Neural cell (in vitro differentiated cells): ENCODE measurements around the gene ZNF407. TPM values are rescaled to one million over a fixed set of nuclear protein-coding genes. Genes with fewer than 3 reads are reported as not detected.

Experiments used
- H2AFZ ChIP-seq: fragments of 200-600, 300-800 bp; sonication (generic), shearing (Covaris generic); 2 replicates; pipeline ENCODE4 v1.6.0; 2014; ENCODE audit warnings: low read depth, mild to moderate bottlenecking, antibody characterized with exemption, low read length, moderate library complexity
- H3F3A ChIP-seq: fragments of 200-600 bp; shearing (Covaris generic); 2 replicates; pipeline ENCODE4 v1.6.1; 2016; ENCODE audit warnings: mild to moderate bottlenecking, moderate library complexity, mixed read lengths, antibody characterized with exemption, low read length; ENCODE audit not compliant: insufficient read depth, poor library complexity, severe bottlenecking
- H3K27ac ChIP-seq: fragments of 200-600, 300-800 bp; sonication (generic), shearing (Covaris generic); 2 replicates; pipeline ENCODE4 v1.5.1; 2014; ENCODE audit warnings: mild to moderate bottlenecking, low read length, moderate library complexity
- H3K27me3 ChIP-seq: fragments of 300-800, 200-600 bp; sonication (generic), shearing (Covaris generic); 2 replicates; pipeline ENCODE4 v1.6.0; 2014; ENCODE audit warnings: mild to moderate bottlenecking, low read depth, low read length, moderate library complexity; ENCODE audit not compliant: insufficient read depth
- H3K36me3 ChIP-seq: fragments of 300-800, 200-600 bp; sonication (generic), shearing (Covaris generic); 2 replicates; pipeline ENCODE4 v1.5.1; 2014; ENCODE audit warnings: mild to moderate bottlenecking, antibody characterized with exemption, low read length, moderate library complexity; ENCODE audit not compliant: insufficient read depth
- H3K4me2 ChIP-seq: fragments of 300-800, 200-600 bp; sonication (generic), shearing (Covaris generic); 2 replicates; pipeline ENCODE4 v1.6.0; 2014; ENCODE audit warnings: mild to moderate bottlenecking, low read length
- H3K4me3 ChIP-seq: fragments of 300-800, 200-600 bp; sonication (generic), shearing (Covaris generic); 2 replicates; pipeline ENCODE4 v1.5.1; 2014; ENCODE audit warnings: mild to moderate bottlenecking, low read length, moderate library complexity
- H3K79me2 ChIP-seq: fragments of 200-600 bp; shearing (Covaris generic); replicated peaks from 2 replicates; pipeline ENCODE4 v1.6.0; 2014; ENCODE audit warnings: mild to moderate bottlenecking, low read length, moderate library complexity; ENCODE audit not compliant: insufficient read depth
- H3K9ac ChIP-seq: fragments of 300-800, 200-600 bp; sonication (generic), shearing (Covaris generic); 2 replicates; pipeline ENCODE4 v1.6.1; 2016; ENCODE audit warnings: mild to moderate bottlenecking, low read length, mixed read lengths
- H3K9me2 ChIP-seq: fragments of 200-600 bp; shearing (Covaris generic); 2 replicates; pipeline ENCODE4 v1.6.1; 2016; ENCODE audit warnings: mild to moderate bottlenecking, low read length, mixed read lengths; ENCODE audit not compliant: insufficient read depth
- H3K9me3 ChIP-seq: fragments of 200-600, 300-800 bp; sonication (generic), shearing (Covaris generic); 2 replicates; pipeline ENCODE4 v1.6.1; 2016; ENCODE audit warnings: mild to moderate bottlenecking, mixed run types, low read length, moderate library complexity, mixed read lengths
- H4K20me1 ChIP-seq: fragments of 200-600 bp; shearing (Covaris generic); 2 replicates; pipeline ENCODE4 v1.6.1; 2016; ENCODE audit warnings: mild to moderate bottlenecking, mixed run types; ENCODE audit not compliant: insufficient read depth
- EP300 ChIP-seq: fragments of 450-650 bp; conservative IDR thresholded peaks from 2 replicates; pipeline ENCODE4 v1.6.1; 2014; ENCODE audit warnings: antibody characterized with exemption, mild to moderate bottlenecking, moderate library complexity; ENCODE audit not compliant: poor library complexity, severe bottlenecking
- EZH2 ChIP-seq: fragments of 200-600, 300-800 bp; shearing (Covaris generic), sonication (generic); IDR thresholded peaks from 2 replicates; pipeline ENCODE4 v1.6.1; 2014; ENCODE audit warnings: antibody characterized with exemption, low read length, borderline replicate concordance, mild to moderate bottlenecking; ENCODE audit not compliant: insufficient read depth, poor library complexity, severe bottlenecking
- MXI1 ChIP-seq: fragments of 450-650 bp; conservative IDR thresholded peaks from 2 replicates; pipeline ENCODE4 v1.6.1; 2014; ENCODE audit warnings: antibody characterized with exemption, mild to moderate bottlenecking; ENCODE audit not compliant: poor library complexity, severe bottlenecking
- POLR2AphosphoS5 ChIP-seq: IDR thresholded peaks from 2 replicates; pipeline ENCODE4 v1.6.1; 2012
- RAD21 ChIP-seq: fragments of 450-650 bp; conservative IDR thresholded peaks from 2 replicates; pipeline ENCODE4 v1.6.1; 2014; ENCODE audit warnings: antibody characterized with exemption, mild to moderate bottlenecking, moderate library complexity
- SMC3 ChIP-seq: fragments of 450-650 bp; conservative IDR thresholded peaks from 2 replicates; pipeline ENCODE4 v1.6.1; 2014; ENCODE audit warnings: antibody characterized with exemption, mild to moderate bottlenecking, moderate library complexity; ENCODE audit not compliant: poor library complexity
- TAF1 ChIP-seq: IDR thresholded peaks from 2 replicates; pipeline ENCODE4 v1.6.1; 2012; ENCODE audit warnings: low read depth
- polyA plus RNA-seq: library from polyadenylated mRNA; depleted of rRNA; stranded (reverse); fragments of >200 nt; gene quantifications from 2 replicates; pipeline ENCODE4 v1.2.3, GENCODE V29; 2014
- TF ChIP-seq, protein P1 (sequence below): IDR thresholded peaks from 2 replicates; pipeline ENCODE4 v1.6.1; 2012; ENCODE audit warnings: borderline replicate concordance
- TF ChIP-seq, protein P2 (sequence below): fragments of 450-650 bp; IDR thresholded peaks from 2 replicates; pipeline ENCODE4 v1.5.1; 2014; ENCODE audit warnings: antibody characterized with exemption, mild to moderate bottlenecking, moderate library complexity; ENCODE audit not compliant: poor library complexity, severe bottlenecking

Gene ZNF407
- polyA plus RNA-seq, 1 donor from 2014 or later: 2.9 TPM

DNA sequence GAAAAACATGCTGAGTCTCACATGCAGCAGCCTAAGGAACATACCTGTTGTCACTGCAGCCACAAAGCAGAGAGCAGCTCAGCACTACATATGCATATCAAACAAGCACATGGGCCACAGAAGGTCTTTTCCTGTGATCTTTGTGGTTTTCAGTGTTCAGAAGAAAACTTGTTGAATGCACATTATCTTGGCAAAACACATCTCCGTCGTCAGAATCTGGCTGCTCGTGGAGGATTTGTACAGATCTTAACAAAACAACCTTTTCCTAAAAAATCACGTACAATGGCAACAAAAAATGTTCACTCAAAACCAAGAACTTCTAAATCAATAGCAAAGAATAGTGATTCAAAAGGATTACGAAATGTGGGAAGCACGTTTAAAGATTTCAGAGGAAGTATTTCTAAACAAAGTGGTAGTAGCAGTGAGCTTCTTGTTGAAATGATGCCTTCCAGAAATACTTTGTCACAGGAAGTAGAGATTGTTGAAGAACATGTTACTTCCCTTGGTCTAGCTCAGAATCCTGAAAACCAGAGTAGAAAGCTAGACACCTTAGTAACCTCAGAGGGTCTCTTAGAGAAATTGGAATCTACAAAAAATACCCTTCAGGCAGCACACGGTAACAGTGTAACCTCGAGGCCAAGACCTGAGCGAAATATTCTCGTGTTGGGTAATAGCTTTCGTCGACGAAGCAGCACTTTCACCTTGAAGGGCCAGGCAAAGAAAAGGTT lies 34.1 kb downstream of the ZNF407 start:
- no peaks in the 10 kb centered on the region for H3K27me3 ChIP-seq
- TF ChIP-seq POLR2AphosphoS5 (no peak), RAD21 (no peak), EZH2 (no peak), SMC3 (no peak), TAF1 (no peak), EP300 (no peak), MXI1 (no peak)
- TF ChIP-seq, protein P1, sequence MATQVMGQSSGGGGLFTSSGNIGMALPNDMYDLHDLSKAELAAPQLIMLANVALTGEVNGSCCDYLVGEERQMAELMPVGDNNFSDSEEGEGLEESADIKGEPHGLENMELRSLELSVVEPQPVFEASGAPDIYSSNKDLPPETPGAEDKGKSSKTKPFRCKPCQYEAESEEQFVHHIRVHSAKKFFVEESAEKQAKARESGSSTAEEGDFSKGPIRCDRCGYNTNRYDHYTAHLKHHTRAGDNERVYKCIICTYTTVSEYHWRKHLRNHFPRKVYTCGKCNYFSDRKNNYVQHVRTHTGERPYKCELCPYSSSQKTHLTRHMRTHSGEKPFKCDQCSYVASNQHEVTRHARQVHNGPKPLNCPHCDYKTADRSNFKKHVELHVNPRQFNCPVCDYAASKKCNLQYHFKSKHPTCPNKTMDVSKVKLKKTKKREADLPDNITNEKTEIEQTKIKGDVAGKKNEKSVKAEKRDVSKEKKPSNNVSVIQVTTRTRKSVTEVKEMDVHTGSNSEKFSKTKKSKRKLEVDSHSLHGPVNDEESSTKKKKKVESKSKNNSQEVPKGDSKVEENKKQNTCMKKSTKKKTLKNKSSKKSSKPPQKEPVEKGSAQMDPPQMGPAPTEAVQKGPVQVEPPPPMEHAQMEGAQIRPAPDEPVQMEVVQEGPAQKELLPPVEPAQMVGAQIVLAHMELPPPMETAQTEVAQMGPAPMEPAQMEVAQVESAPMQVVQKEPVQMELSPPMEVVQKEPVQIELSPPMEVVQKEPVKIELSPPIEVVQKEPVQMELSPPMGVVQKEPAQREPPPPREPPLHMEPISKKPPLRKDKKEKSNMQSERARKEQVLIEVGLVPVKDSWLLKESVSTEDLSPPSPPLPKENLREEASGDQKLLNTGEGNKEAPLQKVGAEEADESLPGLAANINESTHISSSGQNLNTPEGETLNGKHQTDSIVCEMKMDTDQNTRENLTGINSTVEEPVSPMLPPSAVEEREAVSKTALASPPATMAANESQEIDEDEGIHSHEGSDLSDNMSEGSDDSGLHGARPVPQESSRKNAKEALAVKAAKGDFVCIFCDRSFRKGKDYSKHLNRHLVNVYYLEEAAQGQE: no peak
- TF ChIP-seq, protein P2, sequence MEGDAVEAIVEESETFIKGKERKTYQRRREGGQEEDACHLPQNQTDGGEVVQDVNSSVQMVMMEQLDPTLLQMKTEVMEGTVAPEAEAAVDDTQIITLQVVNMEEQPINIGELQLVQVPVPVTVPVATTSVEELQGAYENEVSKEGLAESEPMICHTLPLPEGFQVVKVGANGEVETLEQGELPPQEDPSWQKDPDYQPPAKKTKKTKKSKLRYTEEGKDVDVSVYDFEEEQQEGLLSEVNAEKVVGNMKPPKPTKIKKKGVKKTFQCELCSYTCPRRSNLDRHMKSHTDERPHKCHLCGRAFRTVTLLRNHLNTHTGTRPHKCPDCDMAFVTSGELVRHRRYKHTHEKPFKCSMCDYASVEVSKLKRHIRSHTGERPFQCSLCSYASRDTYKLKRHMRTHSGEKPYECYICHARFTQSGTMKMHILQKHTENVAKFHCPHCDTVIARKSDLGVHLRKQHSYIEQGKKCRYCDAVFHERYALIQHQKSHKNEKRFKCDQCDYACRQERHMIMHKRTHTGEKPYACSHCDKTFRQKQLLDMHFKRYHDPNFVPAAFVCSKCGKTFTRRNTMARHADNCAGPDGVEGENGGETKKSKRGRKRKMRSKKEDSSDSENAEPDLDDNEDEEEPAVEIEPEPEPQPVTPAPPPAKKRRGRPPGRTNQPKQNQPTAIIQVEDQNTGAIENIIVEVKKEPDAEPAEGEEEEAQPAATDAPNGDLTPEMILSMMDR: no peak
- no peaks in the 10 kb centered on the region for H3F3A ChIP-seq
- H3K9ac ChIP-seq: no peak overlapping the region
- no peaks in the 10 kb centered on the region for H4K20me1 ChIP-seq
- no peak overlapping the region for H3K27ac ChIP-seq
- no peaks in the 10 kb centered on the region for H3K9me3 ChIP-seq
- H2AFZ ChIP-seq: no peak overlapping the region
- H3K9me2 ChIP-seq: no peaks in the 10 kb centered on the region
- H3K36me3 ChIP-seq: no peaks in the 10 kb centered on the region
- no peak overlapping the region for H3K4me3 ChIP-seq
- H3K79me2 ChIP-seq: no peaks in the 10 kb centered on the region
- H3K4me2 ChIP-seq: no peak overlapping the region

DNA sequence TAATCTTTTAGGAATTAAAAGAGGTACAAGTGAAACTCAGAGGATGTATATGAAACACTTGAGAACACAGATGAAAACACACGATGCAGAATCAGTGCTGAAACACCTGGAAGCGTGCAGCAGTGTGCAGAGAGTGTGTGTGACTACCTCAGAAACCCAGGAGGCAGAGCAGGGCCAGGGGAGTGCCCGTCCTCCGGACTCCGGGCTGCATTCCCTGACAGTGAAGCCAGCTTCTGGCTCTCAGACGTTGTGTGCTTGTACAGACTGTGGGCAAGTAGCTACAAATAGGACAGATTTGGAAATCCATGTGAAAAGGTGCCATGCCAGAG lies 34.6 kb downstream of the ZNF407 start:
- TF ChIP-seq, protein P2: no peak
- no peak for TF ChIP-seq SMC3
- TF ChIP-seq, protein P1: no peak
- TF ChIP-seq POLR2AphosphoS5: no peak
- TF ChIP-seq EP300: no peak
- TF ChIP-seq RAD21: no peak
- TF ChIP-seq EZH2: no peak
- no peak overlapping the region for H3K4me2 ChIP-seq
- H3K9me2 ChIP-seq: no peaks in the 10 kb centered on the region
- no peak overlapping the region for H3K27ac ChIP-seq
- no peaks in the 10 kb centered on the region for H4K20me1 ChIP-seq
- no peaks in the 10 kb centered on the region for H3K79me2 ChIP-seq
- H3K27me3 ChIP-seq: no peaks in the 10 kb centered on the region
- H3K36me3 ChIP-seq: no peaks in the 10 kb centered on the region
- H2AFZ ChIP-seq: no peak overlapping the region
- no peak overlapping the region for H3K9ac ChIP-seq
- H3F3A ChIP-seq: no peaks in the 10 kb centered on the region
- H3K9me3 ChIP-seq: no peaks in the 10 kb centered on the region
- H3K4me3 ChIP-seq: no peak overlapping the region
